Loucy (cell line): ENCODE data around the gene ZNF354B.

Experiments used
- H2AFZ ChIP-seq: fragments of 200-600 bp; sonication (generic); 2 replicates; pipeline ENCODE4 v1.6.0; 2016; ENCODE audit warnings: antibody characterized with exemption, mild to moderate bottlenecking, low read length, moderate library complexity
- H3F3A ChIP-seq: fragments of 200-600 bp; 2 replicates; pipeline ENCODE4 v1.6.0; 2016; ENCODE audit warnings: antibody characterized with exemption, low read depth, mild to moderate bottlenecking
- H3K27me3 ChIP-seq: fragments of 200-600 bp; sonication (generic); 2 replicates; pipeline ENCODE4 v1.6.1; 2014; ENCODE audit warnings: low read length, mild to moderate bottlenecking; ENCODE audit not compliant: insufficient read depth, poor library complexity, severe bottlenecking
- H3K36me3 ChIP-seq: fragments of 200-600 bp; sonication (generic); 2 replicates; pipeline ENCODE4 v1.6.1; 2016; ENCODE audit warnings: low read length; ENCODE audit not compliant: insufficient read depth
- H3K4me1 ChIP-seq: fragments of 200-600 bp; sonication (generic); 2 replicates; pipeline ENCODE4 v1.5.1; 2014; ENCODE audit warnings: low read length, mild to moderate bottlenecking; ENCODE audit not compliant: insufficient read depth, poor library complexity, severe bottlenecking
- H3K4me2 ChIP-seq: fragments of 200-600 bp; sonication (generic); 2 replicates; pipeline ENCODE4 v1.6.0; 2014; ENCODE audit warnings: antibody characterized with exemption, low read length, low read depth, mild to moderate bottlenecking; ENCODE audit not compliant: poor library complexity, severe bottlenecking
- H3K4me3 ChIP-seq: fragments of 200-600 bp; sonication (generic); 2 replicates; pipeline ENCODE4 v1.5.1; 2014; ENCODE audit warnings: low read length, mild to moderate bottlenecking, mixed read lengths; ENCODE audit not compliant: poor library complexity, severe bottlenecking
- H3K79me2 ChIP-seq: fragments of 200-600 bp; sonication (generic); 2 replicates; pipeline ENCODE4 v1.6.1; 2014; ENCODE audit warnings: low read length; ENCODE audit not compliant: insufficient read depth
- H3K9ac ChIP-seq: fragments of 200-600 bp; sonication (generic); 2 replicates; pipeline ENCODE4 v1.6.0; 2014; ENCODE audit warnings: mild to moderate bottlenecking, low read depth, low read length, moderate library complexity; ENCODE audit not compliant: poor library complexity, severe bottlenecking
- H3K9me2 ChIP-seq: fragments of 200-600 bp; sonication (generic); replicated peaks from 2 replicates; pipeline ENCODE4 v1.6.1; 2016; ENCODE audit warnings: low read depth, low read length, mixed read lengths
- H3K9me3 ChIP-seq: fragments of 200-600 bp; sonication (generic); 2 replicates; pipeline ENCODE4 v1.6.1; 2014; ENCODE audit warnings: mild to moderate bottlenecking, antibody characterized with exemption, low read length, low read depth; ENCODE audit not compliant: insufficient read depth
- H4K20me1 ChIP-seq: fragments of 200-600 bp; sonication (generic); 2 replicates; pipeline ENCODE4 v1.6.0; 2014; ENCODE audit warnings: antibody characterized with exemption, low read length, mild to moderate bottlenecking; ENCODE audit not compliant: insufficient read depth, poor library complexity, severe bottlenecking
- CTCF ChIP-seq: fragments of 200-600 bp; sonication (generic); conservative IDR thresholded peaks from 2 replicates; pipeline ENCODE4 v1.5.1; 2014; ENCODE audit warnings: mild to moderate bottlenecking, antibody characterized with exemption, low read length
- EZH2phosphoT487 ChIP-seq: fragments of 200-600 bp; IDR thresholded peaks from 2 replicates; pipeline ENCODE4 v1.6.1; 2018; ENCODE audit warnings: antibody characterized with exemption, mild to moderate bottlenecking, moderate library complexity, borderline replicate concordance

Gene ZNF354B

GRCh38 chr5:178931846-178932760, 72.3 kb downstream of the ZNF354B start:
- H3K79me2 ChIP-seq = no peaks in the 10 kb centered on the region
- H2AFZ ChIP-seq = no peak overlapping the region
- H3F3A ChIP-seq = no peaks in the 10 kb centered on the region
- H3K9ac ChIP-seq = no peak overlapping the region
- H3K4me2 ChIP-seq = no peak overlapping the region
- TF ChIP-seq CTCF (no peak), EZH2phosphoT487 (no peak)
- H3K36me3 ChIP-seq = no peaks in the 10 kb centered on the region
- H3K9me3 ChIP-seq = peaks cover 5% of the 10 kb centered on the region; the same call in 1 of the 2 replicates
- no peaks in the 10 kb centered on the region for H4K20me1 ChIP-seq
- no peak overlapping the region for H3K4me3 ChIP-seq
- no peaks in the 10 kb centered on the region for H3K9me2 ChIP-seq
- no peaks in the 10 kb centered on the region for H3K4me1 ChIP-seq
- H3K27me3 ChIP-seq = no peaks in the 10 kb centered on the region
